Activated CD8-positive, alpha-beta memory T cell treated with anti-CD3 and anti-CD28 coated beads for 1 hour (primary cell): ENCODE data around the gene RNF13.
"Not testable (repeated sequence)": the region's sequence is repeated elsewhere in the genome, so short reads cannot be mapped to it uniquely, and the experiment has no call there.

Experiments
- DNase-seq, 2 donors: peaks; one replicate each; pipeline ENCODE4 v3.0.0-alpha.2; 2020; ENCODE audit warnings: low read depth in 1 of 2; ENCODE audit errors: extremely low read depth in 1 of 2

The RNF13 gene

GRCh38 chr3:149943966-149944365, 131.0 kb downstream of the RNF13 start:
- not testable (repeated sequence) for DNase-seq

- no peak for DNase-seq
Observed at GRCh38 chr3:149947231-149947630, 134.2 kb downstream of the RNF13 start.

- DNase-seq: no peak
Observed at GRCh38 chr3:149949181-149949580, 136.2 kb downstream of the RNF13 start.

GRCh38 chr3:149954812-149955211, 141.8 kb downstream of the RNF13 start:
- DNase-seq: no peak

- DNase-seq: no peak
Observed at GRCh38 chr3:149955449-149955848, 142.4 kb downstream of the RNF13 start.

- DNase-seq: no peak
Observed at GRCh38 chr3:149957361-149958125, 144.5 kb downstream of the RNF13 start.

- DNase-seq: no peak
Observed at GRCh38 chr3:149958171-149958796, 145.3 kb downstream of the RNF13 start.

GRCh38 chr3:149959443-149959842, 146.4 kb downstream of the RNF13 start:
- DNase-seq: no peak

- no peak for DNase-seq
Observed at GRCh38 chr3:149963485-149963884, 150.5 kb downstream of the RNF13 start.

- DNase-seq: no peak
Observed at GRCh38 chr3:149964291-149964690, 151.3 kb downstream of the RNF13 start.

- no peak for DNase-seq
Observed at GRCh38 chr3:149965278-149965677, 152.3 kb downstream of the RNF13 start.

- DNase-seq: no peak
Observed at GRCh38 chr3:149967086-149967685, 154.2 kb downstream of the RNF13 start.

GRCh38 chr3:149968216-149968615, 155.2 kb downstream of the RNF13 start:
- DNase-seq: no peak

- DNase-seq: no peak
Observed at GRCh38 chr3:149969110-149969939, 156.3 kb downstream of the RNF13 start.

GRCh38 chr3:149969940-149970715, 157.1 kb downstream of the RNF13 start:
- DNase-seq: peak; percentile 57 to 61

- peak in 1 of 2 donors; percentile 42 for DNase-seq
Observed at GRCh38 chr3:149970716-149971402, 157.8 kb downstream of the RNF13 start, which contains the start of gene PFN2. Gene PFN2, minus strand, starts transcription at chr3:149970895. Its CDS starts 39 bp downstream, at chr3:149970856.

- peak in 1 of 2 donors; percentile 17 for DNase-seq
Observed at GRCh38 chr3:149971403-149972075, 158.5 kb downstream of the RNF13 start.

GRCh38 chr3:149975919-149976318, 162.9 kb downstream of the RNF13 start:
- no peak for DNase-seq

- no peak for DNase-seq
Observed at GRCh38 chr3:149977386-149977785, 164.4 kb downstream of the RNF13 start.
